Glutamatergic neuron (in vitro differentiated cells): Measurements from ENCODE around the gene RDM1. TPM values are rescaled to one million over a fixed set of nuclear protein-coding genes. Genes with fewer than 3 reads are reported as not detected.

ENCODE experiments used
- DNase-seq: peaks from one replicate; pipeline ENCODE4 v3.0.0; 2022
- H3K27ac Mint-ChIP-seq: one replicate; pipeline ENCODE4 v1.8.0; 2020; ENCODE audit warnings: mild to moderate bottlenecking, mixed read lengths, inconsistent platforms; ENCODE audit not compliant: unreplicated experiment
- H3K27me3 Mint-ChIP-seq: one replicate; pipeline ENCODE4 v1.8.0; 2020; ENCODE audit warnings: mild to moderate bottlenecking, moderate library complexity, mixed read lengths, inconsistent platforms; ENCODE audit not compliant: unreplicated experiment
- H3K36me3 Mint-ChIP-seq: one replicate; pipeline ENCODE4 v1.8.0; 2020; ENCODE audit warnings: mild to moderate bottlenecking, mixed read lengths, inconsistent platforms; ENCODE audit not compliant: unreplicated experiment
- H3K4me1 Mint-ChIP-seq: one replicate; pipeline ENCODE4 v1.8.0; 2020; ENCODE audit warnings: mild to moderate bottlenecking, low read depth, mixed read lengths, inconsistent platforms; ENCODE audit not compliant: unreplicated experiment
- H3K4me3 Mint-ChIP-seq: one replicate; pipeline ENCODE4 v1.8.0; 2020; ENCODE audit warnings: mild to moderate bottlenecking, mixed read lengths, inconsistent platforms; ENCODE audit not compliant: unreplicated experiment
- H3K9me3 Mint-ChIP-seq: one replicate; pipeline ENCODE4 v1.8.0; 2020; ENCODE audit warnings: mild to moderate bottlenecking, moderate library complexity, mixed read lengths, inconsistent platforms; ENCODE audit not compliant: unreplicated experiment
- CTCF ChIP-seq: fragments of 200-600 bp; sonication (generic); IDR thresholded peaks from one replicate; pipeline ENCODE4 v1.5.0; 2021; ENCODE audit not compliant: partially characterized antibody, unreplicated experiment
- total RNA-seq: library from RNA; stranded (reverse); fragmentation: NEBNext Ultra II Directional; extraction: Animal tissue kit (Norgen Biotek cat#: 25700); gene quantifications from one replicate; pipeline ENCODE4 v1.2.1, GENCODE V29; 2021; ENCODE audit not compliant: unreplicated experiment

Gene RDM1
- total RNA-seq, 1 donor from 2014 or later, result not detected

GRCh38 chr17:35972945-35973332 lies 42.4 kb upstream of the RDM1 start:
- H3K27me3 Mint-ChIP-seq, result no peaks in the 10 kb centered on the region
- no peak for TF ChIP-seq CTCF
- DNase-seq, result no peak

GRCh38 chr17:35972535-35972934 lies 42.0 kb upstream of the RDM1 start:
- Mint-ChIP-seq H3K9me3 (no peaks in the 10 kb centered on the region), H3K27ac (no peak overlapping the region), H3K36me3 (no peaks in the 10 kb centered on the region), H3K4me1 (no peaks in the 10 kb centered on the region), H3K27me3 (no peaks in the 10 kb centered on the region), H3K4me3 (no peak overlapping the region)
- DNase-seq, result no peak
- no peak for TF ChIP-seq CTCF

More at GRCh38 chr17:35972945-35973332, 42.4 kb upstream of the RDM1 start:
- Mint-ChIP-seq H3K4me1 (no peaks in the 10 kb centered on the region), H3K27ac (no peak overlapping the region), H3K9me3 (no peaks in the 10 kb centered on the region), H3K36me3 (no peaks in the 10 kb centered on the region), H3K4me3 (no peak overlapping the region)

GRCh38 chr17:35972066-35972465 lies 41.5 kb upstream of the RDM1 start:
- Mint-ChIP-seq H3K4me3 (no peak overlapping the region), H3K27me3 (no peaks in the 10 kb centered on the region), H3K9me3 (no peaks in the 10 kb centered on the region), H3K27ac (no peak overlapping the region), H3K36me3 (no peaks in the 10 kb centered on the region), H3K4me1 (no peaks in the 10 kb centered on the region)
- no peak for TF ChIP-seq CTCF
- no peak for DNase-seq

- Mint-ChIP-seq H3K36me3 (no peaks in the 10 kb centered on the region), H3K27ac (no peak overlapping the region), H3K9me3 (no peaks in the 10 kb centered on the region), H3K4me3 (no peak overlapping the region), H3K27me3 (no peaks in the 10 kb centered on the region), H3K4me1 (no peaks in the 10 kb centered on the region)
- peak; percentile 79 for DNase-seq
- peak; percentile 89 for TF ChIP-seq CTCF
Observed at GRCh38 chr17:35969558-35970380, 39.2 kb upstream of the RDM1 start.

GRCh38 chr17:35968520-35969054 lies 38.0 kb upstream of the RDM1 start:
- no peaks in the 10 kb centered on the region for H3K4me1 Mint-ChIP-seq
- no peak for TF ChIP-seq CTCF
- no peak overlapping the region for H3K4me3 Mint-ChIP-seq
- no peak overlapping the region for H3K27ac Mint-ChIP-seq
- no peaks in the 10 kb centered on the region for H3K36me3 Mint-ChIP-seq
- H3K27me3 Mint-ChIP-seq, result no peaks in the 10 kb centered on the region
- DNase-seq, result no peak
- H3K9me3 Mint-ChIP-seq, result no peaks in the 10 kb centered on the region
